Sigmoid colon (tissue), 3 donors: ENCODE data around the gene ZMIZ1.

Source experiments
- CTCF ChIP-seq, 4 experiments: fragments of 450-650 bp in 3 of 4; fragments of 200-600 bp in 1 of 4; IDR thresholded peaks; one replicate each; pipeline ENCODE4 v1.5.1; 2016 to 2019; ENCODE audit warnings: antibody characterized with exemption in 4 of 4, mild to moderate bottlenecking in 3 of 4, moderate library complexity in 2 of 4
- POLR2A ChIP-seq, 2 donors: fragments of 450-650 bp; IDR thresholded peaks; one replicate each; pipeline ENCODE4 v1.6.1; 2016; ENCODE audit warnings: antibody characterized with exemption in 2 of 2, mild to moderate bottlenecking in 2 of 2, moderate library complexity in 2 of 2

- TF ChIP-seq POLR2A (IDR thresholded peaks at IDR 0.05) (no peak), CTCF (IDR thresholded peaks at IDR 0.05) (no peak)
Measured at GRCh38 chr10:79336276-79336675, 267.5 kb downstream of the ZMIZ1 start.
